ENCODE data around the gene TGM3.

Gene TGM3

DNA sequence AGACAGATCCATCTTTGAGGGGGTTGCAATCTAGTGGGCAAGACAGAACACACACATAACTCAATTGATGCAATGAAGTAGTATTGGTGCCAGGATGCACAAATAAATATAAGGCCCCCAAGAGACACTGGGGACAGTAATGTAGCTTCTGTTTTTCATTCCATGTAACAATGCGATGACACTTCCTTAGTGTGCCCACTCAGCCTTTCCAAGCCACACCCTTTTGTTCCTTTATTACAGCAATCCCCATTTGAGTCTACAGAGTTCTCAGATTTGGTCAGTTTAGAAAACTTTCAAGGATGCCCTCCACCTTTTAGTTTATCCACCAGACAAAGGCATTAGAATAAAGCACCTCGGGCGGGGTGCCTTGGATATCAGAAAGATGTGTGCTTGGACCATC lies 15.5 kb downstream of the TGM3 start:
- no peak for DNase-seq

DNA sequence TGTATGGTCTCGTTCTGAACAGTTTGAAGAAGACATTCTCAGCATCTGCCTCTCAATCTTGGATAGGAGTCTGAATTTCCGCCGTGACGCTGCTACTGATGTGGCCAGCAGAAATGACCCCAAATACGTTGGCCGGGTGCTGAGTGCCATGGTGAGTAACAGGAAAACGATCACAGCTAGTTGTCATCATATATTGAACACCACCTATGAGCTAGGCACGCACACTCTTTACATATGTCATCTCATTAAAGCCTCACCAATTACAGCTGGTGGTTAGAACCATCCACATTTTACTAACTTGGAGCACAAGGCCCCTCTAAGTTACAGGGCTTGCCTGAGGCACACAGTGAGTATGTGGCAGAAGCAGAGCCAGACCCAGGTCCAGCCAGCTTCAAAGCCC lies 17.1 kb downstream of the TGM3 start:
- no peak for DNase-seq

DNA sequence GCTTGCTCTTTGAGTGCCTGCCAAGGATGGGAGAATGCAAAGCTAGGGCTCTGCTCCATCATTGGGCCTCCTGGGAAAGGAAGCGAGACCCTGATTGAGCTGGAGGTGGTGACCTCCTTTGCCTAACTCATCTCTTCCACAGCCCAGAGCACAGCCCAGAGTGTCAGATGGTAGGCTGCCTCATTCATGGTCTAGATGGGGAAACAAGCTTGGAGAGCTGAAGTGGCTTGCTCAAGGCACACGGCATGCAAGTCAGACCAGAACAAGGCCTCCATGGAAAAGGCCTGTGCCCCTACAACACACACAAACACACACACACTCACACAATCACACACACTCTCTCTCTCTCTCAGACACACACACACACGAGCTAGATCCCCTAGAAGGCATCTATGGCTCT lies 17.5 kb downstream of the TGM3 start:
- DNase-seq, result no peak

DNA sequence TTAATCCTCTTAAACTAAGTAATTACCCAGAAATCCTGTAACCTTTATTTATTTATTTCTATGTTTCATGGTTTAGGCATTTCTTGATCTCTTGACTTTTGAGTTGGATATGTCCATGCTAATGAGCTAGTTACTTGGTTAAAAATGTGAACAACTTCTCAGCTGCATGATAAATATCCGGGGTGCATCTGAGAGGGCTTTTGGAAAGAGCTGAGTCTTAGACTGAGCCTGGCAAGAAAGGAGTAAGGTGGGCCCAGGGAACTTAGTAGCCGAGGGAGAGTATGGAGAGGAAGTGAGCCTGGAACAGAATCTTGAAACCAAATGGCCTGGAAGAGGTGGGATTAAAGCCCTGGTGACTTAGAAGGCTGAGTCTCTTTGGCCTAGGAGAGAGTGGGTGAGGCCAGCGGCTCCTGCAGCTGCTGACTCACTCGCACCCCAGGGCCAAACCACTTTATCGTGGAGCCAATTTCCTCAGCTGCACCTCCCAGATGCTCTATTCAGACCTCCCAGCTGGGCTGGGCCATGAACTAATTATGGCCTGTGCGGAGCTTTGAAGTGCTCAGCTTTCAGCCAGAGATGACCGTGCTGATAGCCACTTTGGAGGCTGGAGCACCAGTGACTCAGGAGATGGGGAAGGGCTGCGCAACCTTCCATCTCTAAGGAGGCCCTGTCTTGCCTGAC lies 19.1 kb downstream of the TGM3 start:
- peak; percentile 98 for DNase-seq

DNA sequence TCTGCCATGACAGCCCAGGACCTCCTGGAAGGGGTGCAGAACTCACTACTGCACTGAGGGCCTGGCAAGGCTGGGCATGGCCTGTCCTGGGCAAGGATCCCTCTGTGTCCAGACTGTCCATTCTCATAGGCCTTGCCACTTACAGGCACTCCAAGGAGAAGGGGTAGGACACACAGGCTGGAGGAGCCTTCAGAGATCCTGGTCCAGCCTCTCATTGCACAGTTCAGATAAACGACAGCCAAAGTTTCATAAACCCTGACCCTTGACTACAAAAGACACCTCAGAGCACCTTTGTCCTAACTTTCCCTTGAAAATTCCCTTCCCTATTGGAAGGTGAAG lies 19.6 kb downstream of the TGM3 start:
- no peak for DNase-seq

DNA sequence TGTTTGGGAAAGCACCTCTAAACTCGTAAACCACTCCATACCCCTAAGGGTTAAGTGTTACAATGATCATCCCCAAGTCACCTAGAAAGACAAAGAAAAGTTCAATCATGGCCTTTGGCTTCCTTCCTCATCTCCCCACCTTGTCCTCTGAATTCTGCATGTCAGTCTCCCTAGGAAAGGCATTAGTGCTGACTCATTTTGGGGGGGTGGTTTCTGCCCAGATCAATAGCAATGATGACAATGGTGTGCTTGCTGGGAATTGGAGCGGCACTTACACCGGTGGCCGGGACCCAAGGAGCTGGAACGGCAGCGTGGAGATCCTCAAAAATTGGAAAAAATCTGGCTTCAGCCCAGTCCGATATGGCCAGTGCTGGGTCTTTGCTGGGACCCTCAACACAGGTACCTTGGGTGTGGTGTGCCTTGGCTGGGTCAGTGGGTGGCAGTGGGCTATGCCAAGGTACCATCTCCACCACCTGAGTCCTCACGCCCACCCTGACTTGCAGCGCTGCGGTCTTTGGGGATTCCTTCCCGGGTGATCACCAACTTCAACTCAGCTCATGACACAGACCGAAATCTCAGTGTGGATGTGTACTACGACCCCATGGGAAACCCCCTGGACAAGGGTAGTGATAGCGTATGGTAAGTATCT lies 21.2 kb downstream of the TGM3 start:
- DNase-seq, result no peak

DNA sequence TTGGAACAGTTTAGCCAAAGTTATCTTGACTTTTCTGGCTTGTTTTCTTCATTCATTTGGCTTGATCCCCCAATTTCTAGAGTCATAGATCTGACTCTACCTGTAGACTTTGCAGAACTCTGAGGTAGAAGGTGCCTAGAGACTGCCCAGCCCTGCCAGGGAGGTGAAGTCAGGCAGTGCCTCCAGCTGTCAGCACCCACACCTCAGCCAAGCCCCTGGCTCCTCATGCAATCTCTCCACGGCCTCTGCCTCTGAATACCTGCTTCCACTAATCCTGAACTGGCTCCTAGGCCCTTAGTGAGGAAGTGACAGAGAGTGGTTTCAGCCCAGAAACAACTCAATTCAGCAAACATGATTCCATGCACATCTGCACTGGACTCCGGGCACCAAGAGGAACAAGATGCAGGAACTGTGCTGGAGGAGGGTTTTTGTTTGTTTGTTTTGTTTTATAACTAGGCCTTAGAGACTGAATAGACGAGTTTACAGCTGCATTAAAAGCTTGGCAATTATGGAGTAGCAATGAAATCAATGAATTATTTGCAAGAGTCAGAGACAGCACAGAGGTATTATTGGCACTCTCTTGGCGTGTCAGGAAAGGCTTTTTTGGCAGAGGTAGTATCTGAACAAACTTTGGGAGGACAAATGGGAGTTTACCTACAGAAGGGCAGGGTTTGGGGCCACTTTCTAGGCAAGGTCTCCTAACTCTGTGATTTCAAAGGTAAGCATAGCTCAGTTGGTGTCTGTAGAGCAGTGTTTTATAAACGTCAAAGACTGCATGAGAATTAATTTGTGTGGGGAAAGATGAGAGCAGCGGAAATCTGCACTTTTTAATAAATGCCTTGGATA lies 25.2 kb downstream of the TGM3 start:
- no peak for DNase-seq

DNA sequence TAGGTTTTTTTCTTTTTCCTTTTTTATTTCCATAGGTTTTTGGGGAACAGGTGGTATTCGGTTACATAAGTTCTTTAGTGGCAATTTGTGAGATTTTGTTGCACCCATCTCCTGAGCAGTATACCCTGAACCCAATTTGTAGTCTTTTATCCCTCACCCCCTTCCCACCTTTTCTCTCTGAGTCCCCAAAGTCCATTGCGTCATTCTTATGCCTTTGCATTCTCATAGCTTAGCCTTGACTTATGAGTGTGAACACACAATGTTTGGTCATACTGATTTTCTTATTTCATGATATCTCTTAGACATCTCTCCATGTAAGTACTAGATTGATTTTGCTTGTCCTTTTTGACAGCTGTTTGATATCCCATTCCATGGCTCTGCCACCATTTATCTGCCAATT lies 27.2 kb downstream of the TGM3 start:
- no peak for DNase-seq

DNA sequence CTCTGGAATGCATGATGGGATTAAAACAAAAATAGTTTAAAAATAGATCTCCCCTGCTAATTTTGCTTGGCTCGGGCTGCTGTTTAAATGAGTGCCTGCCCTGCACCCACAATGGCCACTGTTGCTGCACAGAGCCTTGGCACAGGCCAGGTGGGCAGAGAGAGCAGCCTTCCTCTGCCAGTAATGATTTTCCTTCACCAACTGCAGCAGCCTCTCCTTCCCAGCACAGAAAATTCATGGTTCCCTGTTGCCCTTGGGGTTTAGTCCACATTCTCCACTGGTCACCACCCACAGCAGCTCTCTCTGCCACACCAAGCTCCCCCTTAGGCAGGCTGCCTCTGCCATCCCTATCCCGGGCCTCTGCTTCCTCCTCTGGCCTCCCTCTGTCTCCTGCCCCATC lies 30.2 kb downstream of the TGM3 start:
- DNase-seq, result no peak

DNA sequence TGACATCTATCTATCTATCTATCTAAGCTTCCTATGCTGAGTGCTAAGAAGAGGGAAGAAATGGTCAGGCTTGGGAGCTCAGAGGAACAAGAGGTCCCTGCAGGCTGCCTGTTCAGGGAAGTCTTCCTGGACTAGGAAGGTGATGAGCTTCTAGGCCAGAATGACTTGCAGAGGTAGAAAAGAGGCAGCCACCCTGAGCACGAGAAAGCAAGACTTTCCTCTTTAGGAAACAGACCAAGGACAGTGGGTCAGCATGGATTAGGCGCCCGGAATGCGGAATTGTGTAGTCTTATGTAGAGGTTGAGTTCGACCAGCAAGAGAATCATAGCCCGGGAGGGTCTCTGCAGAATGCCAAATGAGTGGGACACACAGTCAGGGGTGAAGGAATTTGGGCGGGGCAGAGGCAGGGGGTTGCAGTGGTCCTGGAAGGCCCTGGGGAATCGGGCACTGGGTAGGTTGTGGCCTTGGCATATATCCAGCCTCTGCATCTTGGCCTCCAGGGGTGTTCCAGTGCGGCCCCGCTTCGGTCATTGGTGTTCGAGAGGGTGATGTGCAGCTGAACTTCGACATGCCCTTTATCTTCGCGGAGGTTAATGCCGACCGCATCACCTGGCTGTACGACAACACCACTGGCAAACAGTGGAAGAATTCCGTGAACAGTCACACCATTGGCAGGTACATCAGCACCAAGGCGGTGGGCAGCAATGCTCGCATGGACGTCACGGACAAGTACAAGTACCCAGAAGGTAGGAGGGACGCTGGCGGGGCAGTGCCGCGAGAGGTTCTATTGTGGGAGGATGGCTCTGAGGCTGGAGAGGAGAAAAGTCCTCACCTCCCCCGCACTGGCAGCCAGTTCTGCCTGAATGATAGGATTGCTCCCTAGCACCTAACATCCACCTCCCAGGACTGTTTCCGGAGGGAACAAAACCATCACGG lies 32.1 kb downstream of the TGM3 start:
- no peak for DNase-seq

DNA sequence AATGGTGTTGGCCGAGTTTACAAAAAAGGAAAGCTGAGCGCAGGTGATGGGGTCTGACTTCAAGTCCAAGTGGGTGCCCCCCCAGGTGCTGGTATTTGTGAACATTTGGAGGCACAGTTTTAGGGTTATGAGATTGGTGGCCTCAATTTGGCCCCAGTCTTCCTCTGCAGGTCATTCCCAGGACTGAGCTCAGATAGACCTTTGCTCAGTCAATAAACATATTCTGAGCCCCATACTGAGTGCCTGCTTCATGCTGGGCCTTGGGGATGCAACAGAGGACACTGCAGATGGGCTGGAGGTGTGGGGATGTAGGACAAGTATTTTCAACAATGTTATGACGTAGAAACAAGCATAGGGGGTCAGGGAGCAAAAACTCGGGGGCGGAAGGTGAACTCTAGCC lies 33.5 kb downstream of the TGM3 start:
- no peak for DNase-seq

DNA sequence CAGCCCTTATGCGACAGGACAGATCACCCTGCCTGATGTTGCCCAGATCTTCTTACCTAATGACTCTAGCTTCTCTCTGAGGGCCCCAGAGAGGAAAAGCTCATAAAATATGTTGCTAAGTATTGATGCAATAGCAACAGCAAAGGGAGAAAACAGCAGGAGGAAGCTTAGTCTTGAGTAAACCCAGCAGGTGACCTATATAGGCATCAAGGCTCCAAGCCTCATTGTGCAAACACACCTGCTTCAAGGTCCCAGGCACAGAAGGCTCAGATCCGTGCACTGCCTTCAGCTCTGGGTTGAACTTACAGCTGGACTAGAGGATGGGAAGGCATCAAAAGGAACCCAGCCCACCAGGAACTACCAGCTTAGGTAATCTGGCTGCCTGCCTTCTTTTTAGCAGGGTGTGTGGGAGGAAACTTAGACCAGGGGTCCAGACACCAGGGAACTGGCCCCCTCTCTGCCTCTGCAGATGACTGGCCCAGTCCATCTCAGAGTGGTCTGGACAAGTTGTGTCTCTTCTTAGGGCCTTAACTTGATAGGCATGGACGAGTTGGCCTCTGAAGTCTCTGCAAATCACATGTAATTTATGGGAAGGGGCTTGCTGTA lies 34.4 kb downstream of the TGM3 start:
- no peak for DNase-seq

DNA sequence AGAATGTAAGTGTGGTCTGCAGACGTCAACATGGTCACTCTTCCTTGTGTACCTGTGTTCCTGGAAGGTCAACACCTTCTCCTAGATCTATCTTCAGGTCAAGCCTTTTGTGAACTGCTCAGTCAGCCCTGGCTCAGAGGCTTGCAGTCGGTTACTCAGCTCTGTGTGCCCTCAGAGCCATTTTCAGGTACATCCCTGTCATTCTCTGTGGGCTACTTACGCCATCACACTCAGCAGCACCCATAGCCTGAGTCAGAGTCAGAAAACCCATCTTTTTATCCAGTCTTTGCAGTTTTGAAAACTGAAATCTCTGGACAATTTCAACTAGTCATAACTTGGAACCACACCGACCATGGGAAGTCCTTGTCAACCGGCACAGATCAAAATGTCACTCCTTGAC lies 35.3 kb downstream of the TGM3 start:
- DNase-seq, result no peak

DNA sequence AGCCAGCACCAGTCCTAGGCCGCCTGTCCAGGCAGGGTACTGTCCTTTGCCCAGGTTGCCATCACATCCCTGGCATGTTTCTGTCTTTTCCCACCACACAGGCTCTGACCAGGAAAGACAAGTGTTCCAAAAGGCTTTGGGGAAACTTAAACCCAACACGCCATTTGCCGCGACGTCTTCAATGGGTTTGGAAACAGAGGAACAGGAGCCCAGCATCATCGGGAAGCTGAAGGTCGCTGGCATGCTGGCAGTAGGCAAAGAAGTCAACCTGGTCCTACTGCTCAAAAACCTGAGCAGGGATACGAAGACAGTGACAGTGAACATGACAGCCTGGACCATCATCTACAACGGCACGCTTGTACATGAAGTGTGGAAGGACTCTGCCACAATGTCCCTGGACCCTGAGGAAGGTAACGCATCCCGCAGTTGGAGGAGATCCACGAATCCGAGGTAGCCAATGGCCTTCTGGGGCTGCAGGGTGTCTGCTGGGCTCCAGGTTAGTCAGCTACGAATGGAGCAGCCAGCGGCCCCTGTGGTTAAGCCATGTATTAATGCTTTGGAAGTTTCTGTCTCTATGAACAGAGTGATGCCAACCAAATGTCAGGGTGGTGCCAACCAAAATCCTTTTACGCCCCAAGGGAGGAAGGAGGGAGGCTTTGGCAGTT lies 36.2 kb downstream of the TGM3 start:
- DNase-seq, result no peak

DNA sequence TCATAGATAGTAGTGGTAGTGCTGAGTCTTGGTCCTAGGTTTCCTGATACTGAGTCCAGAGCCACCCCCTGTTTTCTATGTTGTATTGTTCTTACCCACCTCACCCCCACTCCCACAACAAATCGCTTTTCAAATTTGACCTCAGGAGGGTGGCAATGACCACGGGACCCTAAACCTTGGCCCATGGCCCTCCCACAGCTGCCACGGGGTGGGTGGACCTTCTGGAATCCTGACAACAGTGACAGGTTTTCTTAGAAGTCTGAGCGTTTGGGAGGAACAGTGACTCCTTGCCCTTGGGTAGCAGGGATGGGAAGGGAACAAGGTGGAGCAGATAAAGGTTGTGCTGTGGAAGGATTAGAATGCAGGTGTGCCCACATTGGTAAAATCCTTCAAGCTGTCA lies 36.9 kb downstream of the TGM3 start:
- DNase-seq, result no peak

DNA sequence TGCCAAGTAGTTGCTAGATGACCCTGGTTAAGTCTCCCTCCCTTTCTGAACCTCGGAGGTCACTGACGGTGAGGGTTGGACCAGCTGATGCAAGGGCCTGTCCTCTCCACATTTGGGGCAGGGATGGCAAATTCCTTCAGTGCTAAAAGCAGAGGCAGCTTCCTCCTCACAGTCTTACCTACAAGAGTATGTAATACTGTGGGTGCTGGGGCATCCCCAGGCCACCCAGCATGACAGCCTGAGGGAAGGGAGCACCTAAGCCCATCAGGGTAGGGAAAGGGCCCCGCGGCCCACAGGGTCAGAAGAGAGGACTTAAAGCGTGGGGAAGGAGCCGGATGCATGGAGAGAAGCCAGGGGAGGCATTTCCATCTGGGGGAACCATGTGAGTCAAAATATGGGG lies 38.0 kb downstream of the TGM3 start:
- DNase-seq, result no peak

DNA sequence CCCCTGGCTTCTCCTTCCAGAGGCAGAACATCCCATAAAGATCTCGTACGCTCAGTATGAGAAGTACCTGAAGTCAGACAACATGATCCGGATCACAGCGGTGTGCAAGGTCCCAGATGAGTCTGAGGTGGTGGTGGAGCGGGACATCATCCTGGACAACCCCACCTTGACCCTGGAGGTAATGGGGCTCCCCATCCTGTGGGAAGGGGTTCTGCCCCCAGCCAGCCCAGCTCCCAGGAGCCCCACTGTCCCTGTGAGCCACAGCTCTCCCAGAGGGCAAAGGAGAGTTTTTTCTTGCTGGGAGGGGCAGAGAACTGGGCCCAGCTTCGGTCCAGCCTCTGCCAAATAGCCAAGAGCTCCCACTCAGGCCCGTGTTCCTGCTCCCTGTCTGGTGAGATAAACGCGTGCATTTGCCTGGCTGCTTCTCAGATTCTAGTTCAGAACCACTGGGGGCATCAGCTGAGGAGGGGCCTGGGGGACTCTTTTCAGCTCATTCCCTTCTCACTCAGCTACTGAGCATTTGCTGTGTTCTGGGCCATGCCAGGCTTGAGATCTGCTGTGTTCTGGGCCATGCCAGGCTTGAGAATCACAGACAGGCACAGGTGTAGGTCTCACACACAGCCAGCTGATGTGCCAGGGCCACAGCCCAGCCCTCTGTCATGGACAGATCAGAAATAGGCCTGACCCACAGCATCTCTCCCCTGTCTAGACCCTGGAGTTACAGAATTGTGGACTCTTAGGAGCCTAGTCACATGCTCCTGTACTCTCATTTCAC lies 39.5 kb downstream of the TGM3 start:
- no peak for DNase-seq

DNA sequence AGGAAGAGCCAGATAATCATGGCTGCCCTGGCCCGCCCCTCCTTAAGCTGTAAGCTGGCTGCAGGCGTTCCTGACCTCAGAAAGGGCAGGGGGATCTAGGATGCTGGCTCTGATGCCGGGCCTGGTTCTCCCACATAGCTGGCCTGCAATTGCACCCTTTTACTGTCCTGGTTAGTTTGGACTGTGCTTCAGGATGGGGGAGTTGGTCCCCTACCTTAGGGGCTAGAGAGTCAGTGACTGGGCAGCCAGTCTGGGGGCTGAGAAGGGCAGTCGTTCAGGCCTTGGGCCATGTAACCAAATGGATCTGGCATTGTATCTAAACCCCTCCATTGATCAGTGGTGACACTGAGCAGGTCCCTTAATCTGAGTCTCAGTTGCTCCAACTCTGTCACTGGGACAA lies 40.7 kb downstream of the TGM3 start:
- DNase-seq, result no peak

DNA sequence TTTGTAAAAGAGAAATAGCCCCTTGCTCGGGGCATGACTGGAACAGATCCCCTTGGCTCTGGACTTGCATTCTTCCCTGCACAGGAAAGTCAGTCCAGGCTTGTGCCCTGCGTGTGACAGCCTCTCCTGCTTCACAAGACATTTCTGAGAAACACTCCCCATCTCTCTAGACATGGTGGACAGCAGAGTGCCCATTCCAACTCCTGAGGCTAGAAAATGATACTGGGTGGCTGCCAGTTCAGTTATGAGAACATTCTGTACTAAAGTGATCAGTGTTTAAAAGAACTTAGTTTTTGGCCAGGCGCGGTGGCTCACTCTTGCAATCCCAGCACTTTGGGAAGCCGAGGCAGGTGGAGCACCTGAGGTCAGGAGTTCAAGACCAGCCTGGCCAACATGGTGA lies 41.3 kb downstream of the TGM3 start:
- DNase-seq, result no peak

DNA sequence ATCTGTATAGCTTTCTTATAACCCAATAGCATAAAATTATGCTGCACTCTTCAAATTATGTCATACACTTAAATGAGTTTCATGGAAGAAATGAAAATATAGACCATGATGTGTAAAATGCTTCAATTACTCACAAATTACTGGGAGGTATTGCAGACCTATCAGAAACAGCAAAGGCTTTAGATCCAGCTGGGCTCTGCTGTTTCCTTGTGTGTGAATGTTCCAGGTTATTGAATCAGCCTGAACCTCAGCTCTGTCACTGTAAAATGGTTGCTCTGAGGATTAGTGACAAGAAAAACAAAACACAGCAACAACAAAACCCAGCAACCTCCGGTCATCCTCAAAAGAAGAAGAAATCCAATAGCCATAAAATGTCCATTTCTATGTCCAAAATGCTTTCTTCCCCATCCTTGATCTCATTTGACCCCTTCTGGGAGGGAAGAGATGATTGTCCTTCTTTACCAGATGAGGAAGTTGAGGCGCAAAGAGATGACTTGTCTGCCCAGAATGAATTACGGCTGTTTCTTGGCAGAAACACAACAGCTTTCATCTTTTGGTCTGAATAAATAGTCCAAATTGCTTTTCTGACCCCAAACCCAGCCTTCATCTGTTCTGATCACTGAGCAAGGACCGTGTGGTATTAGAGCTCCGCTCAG lies 42.7 kb downstream of the TGM3 start:
- peak; percentile 35 for DNase-seq

DNA sequence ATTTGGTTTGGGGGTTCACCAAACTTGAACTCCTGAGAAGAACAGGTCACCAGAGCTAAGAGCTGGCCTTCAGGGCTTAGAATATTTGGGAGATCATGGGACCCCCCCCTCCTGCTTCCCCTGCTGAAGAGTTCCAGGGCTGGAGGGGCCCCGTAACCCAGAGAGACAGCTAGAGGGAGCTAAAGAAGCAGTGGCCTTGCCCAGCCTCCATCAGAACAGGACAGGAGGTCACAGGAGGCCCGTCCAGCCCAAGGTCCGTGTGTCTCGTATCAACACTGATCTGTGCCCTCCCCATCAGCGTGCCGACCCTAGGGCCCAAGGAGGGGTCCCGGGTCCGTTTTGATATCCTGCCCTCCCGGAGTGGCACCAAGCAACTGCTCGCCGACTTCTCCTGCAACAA lies 44.3 kb downstream of the TGM3 start:
- no peak for DNase-seq

Measured in OCI-M1 (cell line).